Umbilical cord (tissue), 2 donors: ENCODE results near the gene CREM. TPM values are rescaled to one million over a fixed set of nuclear protein-coding genes. Genes with fewer than 3 reads are reported as not detected.

Source experiments
- DNase-seq: peaks from one replicate; pipeline ENCODE4 v3.0.0-alpha.2; 2015; ENCODE audit warnings: low spot score
- total RNA-seq: library from RNA; depleted of rRNA; stranded (reverse); fragments of >200 nt; gene quantifications from one replicate; pipeline ENCODE4 v1.2.3, GENCODE V29; 2014; ENCODE audit warnings: low replicate concordance; ENCODE audit not compliant: insufficient read depth

CREM gene
- total RNA-seq, 1 donor from 2014 or later = 47.9 TPM

DNA sequence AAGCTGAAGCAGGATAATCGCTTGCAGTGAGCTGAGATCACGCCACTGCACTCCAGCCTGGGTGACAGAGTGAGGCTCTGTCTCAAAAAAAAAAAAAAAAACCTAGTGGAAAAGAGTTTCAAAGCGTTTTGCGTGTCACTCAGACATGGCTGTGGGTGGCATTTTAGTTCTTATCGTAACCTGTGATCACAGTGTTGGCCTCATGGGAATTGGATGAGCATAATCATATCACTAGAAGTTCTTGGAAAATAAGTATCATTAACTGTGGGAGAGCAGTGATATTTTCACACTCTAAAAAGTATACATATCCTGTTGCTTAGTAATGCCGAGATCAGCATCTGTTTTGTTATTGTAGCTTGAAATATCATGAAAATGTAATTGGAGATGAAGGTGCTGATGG lies 92.6 kb downstream of the CREM start:
- no peak for DNase-seq

GRCh38 chr10:35219891-35220890 lies 93.5 kb downstream of the CREM start:
- peak; percentile 81 for DNase-seq

- DNase-seq = no peak
These were observed 96.4 kb downstream of the CREM start for GRCh38 chr10:35223016-35223415.

- DNase-seq = no peak
These were observed 97.5 kb downstream of the CREM start for GRCh38 chr10:35224045-35224740.

DNA sequence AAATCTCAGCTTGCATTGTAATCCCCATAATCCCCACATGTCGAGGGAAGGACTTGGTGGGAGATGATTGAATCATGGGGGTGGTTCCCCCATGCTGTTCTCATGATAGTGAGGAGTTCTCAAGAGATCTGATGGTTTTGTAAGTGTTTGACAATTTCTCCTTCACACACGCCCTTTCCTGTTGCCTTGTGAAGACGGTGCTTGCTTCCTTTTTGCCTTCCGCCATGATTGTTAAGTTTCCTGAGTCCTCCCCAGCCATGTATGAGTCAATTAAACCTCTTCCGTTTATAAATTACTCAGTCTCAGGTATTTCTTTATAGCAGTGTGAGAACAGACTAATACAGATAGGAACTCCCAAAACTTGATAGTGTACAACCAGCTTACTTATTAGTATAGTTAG lies 98.6 kb downstream of the CREM start:
- DNase-seq = no peak

- DNase-seq = no peak
These were observed 99.9 kb downstream of the CREM start for GRCh38 chr10:35226507-35226906.

DNA sequence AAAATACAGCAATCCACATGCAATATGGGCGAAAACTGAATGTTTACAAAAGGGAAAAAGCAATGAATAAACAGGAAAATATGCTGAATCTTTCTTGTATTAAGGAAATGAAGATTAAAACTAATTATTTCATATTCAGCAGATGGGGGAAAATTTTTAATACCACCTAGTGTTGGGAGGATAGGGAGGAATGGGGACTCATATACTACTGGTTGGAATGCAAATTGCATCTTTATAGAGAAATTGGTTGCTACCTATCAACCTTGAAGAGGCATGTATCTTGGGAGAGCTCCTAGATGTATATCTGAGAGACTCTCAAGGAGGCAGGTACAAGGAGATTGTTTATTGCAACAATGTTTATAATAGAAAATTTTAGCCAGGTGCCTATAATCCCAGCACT lies 101.4 kb downstream of the CREM start:
- no peak for DNase-seq

DNA sequence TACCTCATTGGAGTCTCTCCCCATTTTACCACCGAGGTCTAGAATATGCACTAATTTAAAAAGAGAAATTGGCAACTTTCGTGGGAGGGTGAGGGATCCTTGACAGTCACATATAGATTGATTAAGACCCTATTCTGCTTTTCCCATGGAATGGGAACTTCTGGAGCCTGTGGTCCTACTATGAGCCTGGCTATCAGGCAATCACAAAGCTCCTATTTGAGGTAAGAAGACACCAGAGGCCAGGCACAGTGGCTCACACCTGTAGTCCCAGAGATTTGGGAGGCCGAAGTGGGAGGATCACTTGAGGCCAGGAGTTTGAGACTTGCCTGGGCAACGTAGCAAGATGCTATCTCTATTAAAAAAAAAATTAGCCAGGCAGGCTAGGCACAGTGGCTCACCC lies 105.0 kb downstream of the CREM start:
- no peak for DNase-seq

GRCh38 chr10:35232527-35232926 lies 105.9 kb downstream of the CREM start:
- no peak for DNase-seq

DNA sequence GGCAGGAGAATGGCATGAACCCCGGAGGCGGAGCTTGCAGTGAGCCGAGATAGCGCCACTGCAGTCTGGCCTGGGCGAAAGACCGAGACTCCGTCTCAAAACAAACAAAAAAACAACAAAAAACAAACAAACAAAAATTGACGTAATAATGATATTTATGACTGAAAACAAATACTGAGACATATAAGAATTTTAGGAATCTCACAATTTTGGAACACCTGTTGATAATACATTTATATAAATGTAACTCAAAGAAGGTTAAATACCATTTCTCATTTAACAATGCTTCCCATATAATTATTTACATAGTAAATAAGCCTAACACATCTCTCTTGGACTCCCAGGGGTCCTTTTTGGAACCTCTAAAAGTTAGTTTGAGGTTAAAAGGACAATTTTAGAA lies 107.4 kb downstream of the CREM start:
- no peak for DNase-seq

- DNase-seq = no peak
These were observed 110.1 kb downstream of the CREM start for GRCh38 chr10:35236739-35237138.

- DNase-seq = no peak
These were observed 111.3 kb downstream of the CREM start for GRCh38 chr10:35237766-35238512.

DNA sequence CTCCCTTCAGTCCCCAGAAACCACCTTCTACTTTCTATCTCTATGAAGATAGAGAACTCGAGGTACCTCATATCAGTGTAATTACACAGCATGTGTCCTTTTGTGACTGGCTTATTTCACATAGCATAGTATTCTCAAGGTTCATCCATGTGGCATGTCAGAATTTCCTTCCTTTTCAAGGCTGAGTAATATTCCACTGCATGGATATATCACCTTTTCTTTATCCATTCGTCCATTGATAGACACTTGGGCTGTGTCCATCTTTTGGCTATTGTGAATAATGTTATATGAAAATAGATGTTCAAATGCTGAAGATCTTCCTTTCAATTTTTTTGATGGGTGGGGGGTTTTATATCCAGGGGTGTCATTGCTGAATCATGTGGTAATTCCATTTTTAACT lies 117.9 kb downstream of the CREM start:
- DNase-seq = no peak

GRCh38 chr10:35246770-35247343 lies 120.2 kb downstream of the CREM start:
- DNase-seq = no peak

GRCh38 chr10:35251373-35252100 lies 124.9 kb downstream of the CREM start:
- DNase-seq = no peak

DNA sequence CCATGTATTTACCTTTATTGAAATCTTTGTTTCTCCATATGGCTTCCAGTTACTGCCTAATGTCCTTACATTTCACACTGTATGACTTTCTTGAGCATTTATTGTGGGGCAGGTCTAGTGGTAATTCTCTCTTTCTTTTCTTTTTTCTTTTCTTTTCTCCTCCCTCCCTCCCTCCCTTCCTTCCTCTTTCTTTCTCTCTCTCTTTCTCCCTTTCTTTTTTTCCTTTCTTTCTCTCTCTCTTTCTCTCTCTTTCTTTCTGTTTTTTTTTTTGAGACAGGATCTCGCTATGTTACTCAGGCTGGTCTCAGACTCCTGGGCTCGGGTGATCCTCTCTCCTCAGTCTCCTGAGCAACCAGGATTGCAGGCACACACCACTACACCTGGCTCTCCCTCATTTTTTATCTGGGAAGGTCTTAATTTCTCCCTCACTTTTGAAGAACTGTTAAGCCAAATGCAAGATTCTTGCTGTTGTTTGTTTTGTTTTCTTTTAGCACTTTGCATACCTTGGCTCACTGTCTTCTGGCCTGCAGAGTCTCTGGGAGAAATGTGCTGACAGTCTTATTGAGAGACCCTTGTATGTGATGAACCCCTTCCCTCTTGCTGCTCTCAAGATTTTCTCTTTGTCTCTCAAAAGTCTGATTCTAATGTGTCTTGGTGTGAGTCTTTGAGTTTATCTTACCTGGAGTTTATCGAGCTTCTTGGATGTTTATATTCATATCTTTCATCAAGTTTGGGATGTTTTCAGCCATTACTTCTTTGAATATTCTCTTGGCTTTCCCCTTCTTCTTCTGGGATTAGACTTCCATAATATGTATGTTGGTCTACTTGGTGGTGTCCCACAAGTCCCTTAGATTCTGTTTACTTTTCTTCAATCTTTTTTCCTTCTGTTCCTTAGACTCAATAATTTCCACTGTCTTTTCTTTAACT lies 130.7 kb downstream of the CREM start:
- DNase-seq = no peak

- peak; percentile 66 for DNase-seq
These were observed 133.2 kb downstream of the CREM start for GRCh38 chr10:35259769-35260397.

GRCh38 chr10:35262436-35262835 lies 135.8 kb downstream of the CREM start:
- no peak for DNase-seq
